Measurements from ENCODE around the gene BRME1. TPM values are rescaled to one million over a fixed set of nuclear protein-coding genes. Genes with fewer than 3 reads are reported as not detected.

Gene BRME1
- total and polyA plus RNA-seq, 2 of the 13 experiments (the other 11 are each of a cell fraction or from before 2014, with no cell fraction given) = 0.74 to 1.5 TPM

- TF ChIP-seq, protein P1, sequence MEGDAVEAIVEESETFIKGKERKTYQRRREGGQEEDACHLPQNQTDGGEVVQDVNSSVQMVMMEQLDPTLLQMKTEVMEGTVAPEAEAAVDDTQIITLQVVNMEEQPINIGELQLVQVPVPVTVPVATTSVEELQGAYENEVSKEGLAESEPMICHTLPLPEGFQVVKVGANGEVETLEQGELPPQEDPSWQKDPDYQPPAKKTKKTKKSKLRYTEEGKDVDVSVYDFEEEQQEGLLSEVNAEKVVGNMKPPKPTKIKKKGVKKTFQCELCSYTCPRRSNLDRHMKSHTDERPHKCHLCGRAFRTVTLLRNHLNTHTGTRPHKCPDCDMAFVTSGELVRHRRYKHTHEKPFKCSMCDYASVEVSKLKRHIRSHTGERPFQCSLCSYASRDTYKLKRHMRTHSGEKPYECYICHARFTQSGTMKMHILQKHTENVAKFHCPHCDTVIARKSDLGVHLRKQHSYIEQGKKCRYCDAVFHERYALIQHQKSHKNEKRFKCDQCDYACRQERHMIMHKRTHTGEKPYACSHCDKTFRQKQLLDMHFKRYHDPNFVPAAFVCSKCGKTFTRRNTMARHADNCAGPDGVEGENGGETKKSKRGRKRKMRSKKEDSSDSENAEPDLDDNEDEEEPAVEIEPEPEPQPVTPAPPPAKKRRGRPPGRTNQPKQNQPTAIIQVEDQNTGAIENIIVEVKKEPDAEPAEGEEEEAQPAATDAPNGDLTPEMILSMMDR (CRISPR knock-in tag; IDR thresholded peaks at IDR 0.05) = peak; percentile 66
- no peak for TF ChIP-seq ZNF737 (CRISPR knock-in tag; IDR thresholded peaks at IDR 0.05; ENCODE audit: borderline replicate concordance)
- TF ChIP-seq PHB2 (IDR thresholded peaks at IDR 0.05; ENCODE audit: partially characterized antibody) = no peak
- TF ChIP-seq STAG1 (CRISPR knock-in tag; IDR thresholded peaks at IDR 0.05) = peak; percentile 36; the same call in 1 of the 2 replicates
- TF ChIP-seq HMGXB4 (CRISPR knock-in tag; IDR thresholded peaks at IDR 0.05; ENCODE audit: borderline replicate concordance in 1 of 2, low read depth in 1 of 2) = peak; percentile 84
- TF ChIP-seq, protein P2, sequence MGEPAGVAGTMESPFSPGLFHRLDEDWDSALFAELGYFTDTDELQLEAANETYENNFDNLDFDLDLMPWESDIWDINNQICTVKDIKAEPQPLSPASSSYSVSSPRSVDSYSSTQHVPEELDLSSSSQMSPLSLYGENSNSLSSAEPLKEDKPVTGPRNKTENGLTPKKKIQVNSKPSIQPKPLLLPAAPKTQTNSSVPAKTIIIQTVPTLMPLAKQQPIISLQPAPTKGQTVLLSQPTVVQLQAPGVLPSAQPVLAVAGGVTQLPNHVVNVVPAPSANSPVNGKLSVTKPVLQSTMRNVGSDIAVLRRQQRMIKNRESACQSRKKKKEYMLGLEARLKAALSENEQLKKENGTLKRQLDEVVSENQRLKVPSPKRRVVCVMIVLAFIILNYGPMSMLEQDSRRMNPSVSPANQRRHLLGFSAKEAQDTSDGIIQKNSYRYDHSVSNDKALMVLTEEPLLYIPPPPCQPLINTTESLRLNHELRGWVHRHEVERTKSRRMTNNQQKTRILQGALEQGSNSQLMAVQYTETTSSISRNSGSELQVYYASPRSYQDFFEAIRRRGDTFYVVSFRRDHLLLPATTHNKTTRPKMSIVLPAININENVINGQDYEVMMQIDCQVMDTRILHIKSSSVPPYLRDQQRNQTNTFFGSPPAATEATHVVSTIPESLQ (CRISPR knock-in tag; conservative IDR thresholded peaks at IDR 0.05) = no peak
- peak; percentile 33; the same call in 1 of the 2 replicates for TF ChIP-seq ZNF777 (CRISPR knock-in tag; IDR thresholded peaks at IDR 0.05)
- TF ChIP-seq, protein P3, sequence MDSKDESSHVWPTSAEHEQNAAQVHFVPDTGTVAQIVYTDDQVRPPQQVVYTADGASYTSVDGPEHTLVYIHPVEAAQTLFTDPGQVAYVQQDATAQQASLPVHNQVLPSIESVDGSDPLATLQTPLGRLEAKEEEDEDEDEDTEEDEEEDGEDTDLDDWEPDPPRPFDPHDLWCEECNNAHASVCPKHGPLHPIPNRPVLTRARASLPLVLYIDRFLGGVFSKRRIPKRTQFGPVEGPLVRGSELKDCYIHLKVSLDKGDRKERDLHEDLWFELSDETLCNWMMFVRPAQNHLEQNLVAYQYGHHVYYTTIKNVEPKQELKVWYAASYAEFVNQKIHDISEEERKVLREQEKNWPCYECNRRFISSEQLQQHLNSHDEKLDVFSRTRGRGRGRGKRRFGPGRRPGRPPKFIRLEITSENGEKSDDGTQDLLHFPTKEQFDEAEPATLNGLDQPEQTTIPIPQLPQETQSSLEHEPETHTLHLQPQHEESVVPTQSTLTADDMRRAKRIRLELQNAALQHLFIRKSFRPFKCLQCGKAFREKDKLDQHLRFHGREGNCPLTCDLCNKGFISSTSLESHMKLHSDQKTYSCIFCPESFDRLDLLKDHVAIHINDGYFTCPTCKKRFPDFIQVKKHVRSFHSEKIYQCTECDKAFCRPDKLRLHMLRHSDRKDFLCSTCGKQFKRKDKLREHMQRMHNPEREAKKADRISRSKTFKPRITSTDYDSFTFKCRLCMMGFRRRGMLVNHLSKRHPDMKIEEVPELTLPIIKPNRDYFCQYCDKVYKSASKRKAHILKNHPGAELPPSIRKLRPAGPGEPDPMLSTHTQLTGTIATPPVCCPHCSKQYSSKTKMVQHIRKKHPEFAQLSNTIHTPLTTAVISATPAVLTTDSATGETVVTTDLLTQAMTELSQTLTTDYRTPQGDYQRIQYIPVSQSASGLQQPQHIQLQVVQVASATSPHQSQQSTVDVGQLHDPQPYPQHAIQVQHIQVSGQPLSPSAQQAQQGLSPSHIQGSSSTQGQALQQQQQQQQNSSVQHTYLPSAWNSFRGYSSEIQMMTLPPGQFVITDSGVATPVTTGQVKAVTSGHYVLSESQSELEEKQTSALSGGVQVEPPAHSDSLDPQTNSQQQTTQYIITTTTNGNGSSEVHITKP (CRISPR knock-in tag; IDR thresholded peaks at IDR 0.05; ENCODE audit: low read depth) = no peak
- TF ChIP-seq THYN1 (CRISPR knock-in tag; IDR thresholded peaks at IDR 0.05; ENCODE audit: borderline replicate concordance, low read depth) = no peak
- TF ChIP-seq ZKSCAN1 (IDR thresholded peaks at IDR 0.05; ENCODE audit: low read length) = no peak
- peak; percentile 11 for TF ChIP-seq MED1 (CRISPR knock-in tag; IDR thresholded peaks at IDR 0.05)
- TF ChIP-seq TEAD3 (CRISPR knock-in tag; optimal IDR thresholded peaks at IDR 0.05; ENCODE audit: borderline replicate concordance) = peak; percentile 22
- TF ChIP-seq SMARCC2 (IDR thresholded peaks at IDR 0.05) = no peak
- TF ChIP-seq ARID4A (CRISPR knock-in tag; IDR thresholded peaks at IDR 0.05; ENCODE audit: borderline replicate concordance) = peak; percentile 26; the same call in 1 of the 2 replicates
Observed at GRCh38 chr19:13842291-13843103, 63.4 kb downstream of the BRME1 start (continued).
